ENCODE data around the gene TMED5.

The TMED5 gene

GRCh38 chr1:93111561-93111960, 68.7 kb downstream of the TMED5 start:
- Histone ChIP-seq H3K4me1 (ENCODE audit: control insufficient read depth in 5 of 5, insufficient read depth in 5 of 5, low read length in 5 of 5) (no peaks in the 10 kb centered on the region), H3K9ac (ENCODE audit: low read length in 5 of 5) (no peak overlapping the region), H3K27ac (ENCODE audit: low read depth, low read length) (no peak overlapping the region), H3K27me3 (ENCODE audit: control insufficient read depth in 5 of 5, insufficient read depth in 4 of 5, low read length in 5 of 5) (no peaks in the 10 kb centered on the region), H3K9me3 (ENCODE audit: control insufficient read depth in 5 of 5, low read length in 5 of 5) (peaks cover 0 to 4% (median 0%) of the 10 kb centered on the region in 5 donors), H3K36me3 (ENCODE audit: control insufficient read depth in 5 of 5, insufficient read depth in 5 of 5, low read length in 5 of 5) (peaks cover 7 to 19% (median 15%) of the 10 kb centered on the region in 5 donors), H3K4me3 (ENCODE audit: low read depth in 1 of 5, low read length in 5 of 5) (no peak overlapping the region)

- no peak overlapping the region for H3K4me3 ChIP-seq (ENCODE audit: low read depth in 1 of 5, low read length in 5 of 5)
- no peaks in the 10 kb centered on the region for H3K27me3 ChIP-seq (ENCODE audit: control insufficient read depth in 5 of 5, insufficient read depth in 4 of 5, low read length in 5 of 5)
- H3K36me3 ChIP-seq (ENCODE audit: control insufficient read depth in 5 of 5, insufficient read depth in 5 of 5, low read length in 5 of 5): peaks cover 5 to 19% (median 11%) of the 10 kb centered on the region in 5 donors
These were observed 69.1 kb downstream of the TMED5 start for GRCh38 chr1:93111065-93111464.

GRCh38 chr1:93109578-93109977, 70.6 kb downstream of the TMED5 start:
- Histone ChIP-seq H3K27ac (ENCODE audit: low read depth, low read length) (no peak overlapping the region), H3K36me3 (ENCODE audit: control insufficient read depth in 5 of 5, insufficient read depth in 5 of 5, low read length in 5 of 5) (peaks cover 0 to 7% (median 0%) of the 10 kb centered on the region in 5 donors), H3K4me3 (ENCODE audit: low read depth in 1 of 5, low read length in 5 of 5) (no peak overlapping the region), H3K4me1 (ENCODE audit: control insufficient read depth in 5 of 5, insufficient read depth in 5 of 5, low read length in 5 of 5) (no peaks in the 10 kb centered on the region), H3K9ac (ENCODE audit: low read length in 5 of 5) (no peak overlapping the region), H3K9me3 (ENCODE audit: control insufficient read depth in 5 of 5, low read length in 5 of 5) (peaks cover 0 to 4% (median 0%) of the 10 kb centered on the region in 5 donors), H3K27me3 (ENCODE audit: control insufficient read depth in 5 of 5, insufficient read depth in 4 of 5, low read length in 5 of 5) (no peaks in the 10 kb centered on the region)

More at GRCh38 chr1:93111065-93111464, 69.1 kb downstream of the TMED5 start:
- H3K9me3 ChIP-seq (ENCODE audit: control insufficient read depth in 5 of 5, low read length in 5 of 5): peaks cover 0 to 4% (median 0%) of the 10 kb centered on the region in 5 donors
- no peaks in the 10 kb centered on the region for H3K4me1 ChIP-seq (ENCODE audit: control insufficient read depth in 5 of 5, insufficient read depth in 5 of 5, low read length in 5 of 5)
- H3K27ac ChIP-seq (ENCODE audit: low read depth, low read length): no peak overlapping the region
- H3K9ac ChIP-seq (ENCODE audit: low read length in 5 of 5): no peak overlapping the region

DNA sequence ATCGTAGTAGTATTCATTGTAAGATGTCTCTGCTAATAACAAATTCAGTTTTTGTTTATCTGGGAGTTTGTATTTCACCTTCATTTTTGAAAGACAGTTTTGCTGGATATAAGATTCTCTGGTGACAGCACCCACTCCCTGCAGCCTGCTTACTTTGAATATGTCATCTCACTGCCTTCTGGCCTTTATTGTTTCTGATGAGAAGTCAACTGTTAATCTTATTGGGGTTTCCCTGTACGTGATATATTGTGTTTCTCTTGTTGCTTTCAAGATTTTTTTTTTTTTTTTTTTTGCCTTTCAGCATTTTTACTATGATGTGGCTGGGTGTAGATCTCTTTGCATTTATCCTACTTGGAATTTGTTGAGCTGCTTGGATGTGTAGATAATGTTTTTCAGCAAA, 71.9 kb downstream of the TMED5 start:
- Histone ChIP-seq H3K4me3 (ENCODE audit: low read depth in 1 of 5, low read length in 5 of 5) (no peak overlapping the region), H3K4me1 (ENCODE audit: control insufficient read depth in 5 of 5, insufficient read depth in 5 of 5, low read length in 5 of 5) (no peaks in the 10 kb centered on the region), H3K27me3 (ENCODE audit: control insufficient read depth in 5 of 5, insufficient read depth in 4 of 5, low read length in 5 of 5) (no peaks in the 10 kb centered on the region), H3K27ac (ENCODE audit: low read depth, low read length) (no peak overlapping the region), H3K36me3 (ENCODE audit: control insufficient read depth in 5 of 5, insufficient read depth in 5 of 5, low read length in 5 of 5) (peaks cover 0 to 4% (median 0%) of the 10 kb centered on the region in 5 donors), H3K9ac (ENCODE audit: low read length in 5 of 5) (no peak overlapping the region), H3K9me3 (ENCODE audit: control insufficient read depth in 5 of 5, low read length in 5 of 5) (peaks cover 0 to 4% (median 0%) of the 10 kb centered on the region in 5 donors)

DNA sequence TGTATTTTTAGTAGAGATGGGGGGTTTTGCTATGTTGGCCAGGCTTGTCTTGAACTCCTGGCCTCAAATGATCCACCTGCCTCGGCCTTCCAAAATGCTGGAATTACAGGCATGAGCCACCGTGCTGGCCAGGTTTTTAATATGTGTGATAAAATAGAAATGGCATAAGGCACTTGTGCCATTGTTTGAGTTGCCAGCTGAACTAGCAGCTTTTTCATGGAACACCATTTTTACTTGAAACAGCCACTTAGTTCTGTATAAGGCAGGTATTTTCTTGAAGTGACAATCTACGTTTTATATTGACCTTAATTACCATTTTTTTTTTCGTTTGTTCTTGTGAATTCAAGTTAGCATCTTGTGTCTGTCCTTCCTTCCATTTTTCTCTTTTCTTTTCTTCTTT, 72.8 kb downstream of the TMED5 start:
- no peak overlapping the region for H3K9ac ChIP-seq (ENCODE audit: low read length in 5 of 5)
- no peak overlapping the region for H3K27ac ChIP-seq (ENCODE audit: low read depth, low read length)
- H3K9me3 ChIP-seq (ENCODE audit: control insufficient read depth in 5 of 5, low read length in 5 of 5): peaks cover 0 to 4% (median 0%) of the 10 kb centered on the region in 5 donors
- H3K36me3 ChIP-seq (ENCODE audit: control insufficient read depth in 5 of 5, insufficient read depth in 5 of 5, low read length in 5 of 5): peaks cover 0 to 4% (median 0%) of the 10 kb centered on the region in 5 donors
- no peaks in the 10 kb centered on the region for H3K4me1 ChIP-seq (ENCODE audit: control insufficient read depth in 5 of 5, insufficient read depth in 5 of 5, low read length in 5 of 5)
- no peaks in the 10 kb centered on the region for H3K27me3 ChIP-seq (ENCODE audit: control insufficient read depth in 5 of 5, insufficient read depth in 4 of 5, low read length in 5 of 5)
- no peak overlapping the region for H3K4me3 ChIP-seq (ENCODE audit: low read depth in 1 of 5, low read length in 5 of 5)

DNA sequence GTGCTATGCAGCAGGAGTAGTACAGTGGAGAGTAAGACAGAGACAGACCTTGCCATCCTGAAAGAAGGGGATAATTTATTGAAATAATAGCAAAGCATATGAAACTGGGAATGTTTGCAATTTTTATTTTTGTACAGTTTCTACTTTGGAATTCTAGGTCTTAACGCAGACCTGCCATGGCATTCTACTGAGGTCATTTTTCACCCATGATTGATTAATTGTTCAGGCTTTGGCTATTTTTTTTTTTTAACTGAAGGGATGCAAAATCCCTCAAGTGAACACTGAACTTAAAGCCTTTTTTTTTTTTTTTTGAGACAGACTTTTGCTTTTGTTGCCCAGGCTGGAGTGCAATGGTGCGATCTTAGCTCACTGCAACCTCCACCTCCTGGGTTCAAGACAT, 74.0 kb downstream of the TMED5 start:
- Histone ChIP-seq H3K27ac (ENCODE audit: low read depth, low read length) (no peak overlapping the region), H3K9ac (ENCODE audit: low read length in 5 of 5) (no peak overlapping the region), H3K9me3 (ENCODE audit: control insufficient read depth in 5 of 5, low read length in 5 of 5) (peaks cover 0 to 4% (median 0%) of the 10 kb centered on the region in 5 donors), H3K36me3 (ENCODE audit: control insufficient read depth in 5 of 5, insufficient read depth in 5 of 5, low read length in 5 of 5) (peaks cover 0 to 4% (median 0%) of the 10 kb centered on the region in 5 donors), H3K27me3 (ENCODE audit: control insufficient read depth in 5 of 5, insufficient read depth in 4 of 5, low read length in 5 of 5) (no peaks in the 10 kb centered on the region), H3K4me3 (ENCODE audit: low read depth in 1 of 5, low read length in 5 of 5) (no peak overlapping the region), H3K4me1 (ENCODE audit: control insufficient read depth in 5 of 5, insufficient read depth in 5 of 5, low read length in 5 of 5) (no peaks in the 10 kb centered on the region)

- peaks cover 0 to under 1% (median 0%) of the 10 kb centered on the region in 5 donors for H3K9me3 ChIP-seq (ENCODE audit: control insufficient read depth in 5 of 5, low read length in 5 of 5)
- H3K4me3 ChIP-seq (ENCODE audit: low read depth in 1 of 5, low read length in 5 of 5): no peak overlapping the region
- no peaks in the 10 kb centered on the region for H3K36me3 ChIP-seq (ENCODE audit: control insufficient read depth in 5 of 5, insufficient read depth in 5 of 5, low read length in 5 of 5)
- no peak overlapping the region for H3K9ac ChIP-seq (ENCODE audit: low read length in 5 of 5)
- no peaks in the 10 kb centered on the region for H3K27me3 ChIP-seq (ENCODE audit: control insufficient read depth in 5 of 5, insufficient read depth in 4 of 5, low read length in 5 of 5)
- H3K4me1 ChIP-seq (ENCODE audit: control insufficient read depth in 5 of 5, insufficient read depth in 5 of 5, low read length in 5 of 5): no peaks in the 10 kb centered on the region
- H3K27ac ChIP-seq (ENCODE audit: low read depth, low read length): no peak overlapping the region
These were observed 78.1 kb downstream of the TMED5 start for GRCh38 chr1:93102142-93102541.
